Activated CD4-positive, alpha-beta T cell treated with anti-CD3 and anti-CD28 coated beads, Interleukin-2, amount 50 U/mL, for 16 hours (primary cell): ENCODE measurements around the gene GAMT.

Experiments
- DNase-seq: peaks from one replicate; pipeline ENCODE4 v3.0.0-alpha.2; 2020

The GAMT gene

GRCh38 chr19:1399079-1399478 is 2.3 kb downstream of the GAMT start:
- DNase-seq, result no peak

- no peak for DNase-seq
These were observed 3.5 kb downstream of the GAMT start for GRCh38 chr19:1397838-1398237.

- no peak for DNase-seq
These were observed 4.3 kb downstream of the GAMT start for GRCh38 chr19:1396768-1397679.

- DNase-seq, result no peak
These were observed 5.1 kb downstream of the GAMT start for GRCh38 chr19:1396019-1396767.

- DNase-seq, result no peak
These were observed 5.9 kb downstream of the GAMT start for GRCh38 chr19:1395194-1396018.

GRCh38 chr19:1394252-1395193 is 6.8 kb downstream of the GAMT start:
- no peak for DNase-seq

- no peak for DNase-seq
These were observed 7.5 kb downstream of the GAMT start for GRCh38 chr19:1393841-1394240.

- no peak for DNase-seq
These were observed 8.3 kb downstream of the GAMT start for GRCh38 chr19:1392939-1393530.

GRCh38 chr19:1392407-1392806 is 8.9 kb downstream of the GAMT start:
- no peak for DNase-seq

- DNase-seq, result no peak
These were observed 10.4 kb downstream of the GAMT start for GRCh38 chr19:1390890-1391423.

- DNase-seq, result no peak
These were observed 12.1 kb downstream of the GAMT start for GRCh38 chr19:1389033-1389940.

- DNase-seq, result no peak
These were observed 12.7 kb downstream of the GAMT start for GRCh38 chr19:1388637-1389026.

- DNase-seq, result no peak
These were observed 13.4 kb downstream of the GAMT start for GRCh38 chr19:1387684-1388636.

- no peak for DNase-seq
These were observed 14.2 kb downstream of the GAMT start for GRCh38 chr19:1386945-1387683.

GRCh38 chr19:1385816-1386215 is 15.5 kb downstream of the GAMT start:
- DNase-seq, result no peak

- DNase-seq, result no peak
These were observed 16.7 kb downstream of the GAMT start for GRCh38 chr19:1384478-1385110.

GRCh38 chr19:1384085-1384462 is 17.3 kb downstream of the GAMT start:
- DNase-seq, result no peak
